DOHH2 (cell line): ENCODE results near the gene CCM2.

Experiments
- CTCF ChIP-seq: fragments of 200-600 bp; sonication (generic); IDR thresholded peaks from one replicate; pipeline ENCODE4 v1.5.1; 2014; ENCODE audit warnings: antibody characterized with exemption, mild to moderate bottlenecking, low read depth, low read length; ENCODE audit not compliant: poor library complexity, severe bottlenecking
- EZH2phosphoT487 ChIP-seq: fragments of 200-600 bp; sonication (generic); IDR thresholded peaks from 2 replicates; pipeline ENCODE4 v1.6.1; 2017; ENCODE audit warnings: borderline replicate concordance, mild to moderate bottlenecking, antibody characterized with exemption, low read length, moderate library complexity, mixed read lengths

DNA sequence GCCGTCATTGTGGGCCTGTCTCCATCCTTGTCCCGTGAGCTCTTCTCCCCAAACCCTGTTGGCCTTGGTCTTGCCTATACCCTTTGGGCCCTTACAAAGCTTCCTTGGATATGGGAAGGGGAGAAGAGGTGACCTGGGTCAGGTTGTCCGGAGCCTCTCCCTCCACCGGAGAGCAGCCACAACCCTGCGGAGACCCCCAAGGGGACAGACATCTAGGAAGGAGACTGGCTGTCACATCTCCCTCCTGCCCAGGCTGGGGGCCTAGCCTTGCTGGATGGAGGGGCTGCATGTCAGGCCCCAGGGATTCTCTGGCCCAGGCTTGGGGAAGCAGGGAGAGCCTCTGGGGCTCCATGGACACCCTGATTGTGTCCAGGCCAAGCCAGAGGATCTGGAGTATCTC, 76.9 kb downstream of the CCM2 start:
- no peak for TF ChIP-seq CTCF
- TF ChIP-seq EZH2phosphoT487: no peak
